Activated T-helper 1 cell treated with anti-CD3 and anti-CD28 coated beads, Interleukin-12 subunit alpha, Interleukin-12 subunit beta, Interleukin-2, Interleukin-4 antibody, amounts not matched to agents 30 ng/mL and 10 ng/mL and 1 ng/mL, durations not matched to agents 14 hours and 24 hours and 36 hours (primary cell): ENCODE measurements around the gene INTS14. TPM values are rescaled to one million over a fixed set of nuclear protein-coding genes. Genes with fewer than 3 reads are reported as not detected.
A peak's percentile ranks its signal among the peaks of the same experiment; 100 is the strongest.

Source experiments
- DNase-seq: peaks from one replicate; pipeline ENCODE4 v3.0.0; 2021; ENCODE audit warnings: low spot score
- H3K27ac Mint-ChIP-seq: one replicate; pipeline ENCODE4 v1.8.0; 2021; ENCODE audit warnings: mild to moderate bottlenecking, mixed read lengths
- H3K27me3 Mint-ChIP-seq: one replicate; pipeline ENCODE4 v1.8.0; 2022; ENCODE audit warnings: mild to moderate bottlenecking, moderate library complexity, mixed read lengths; ENCODE audit not compliant: insufficient read depth
- H3K36me3 Mint-ChIP-seq: one replicate; pipeline ENCODE4 v1.8.0; 2021; ENCODE audit warnings: low read depth, mixed read lengths
- H3K4me1 Mint-ChIP-seq: one replicate; pipeline ENCODE4 v1.8.0; 2021; ENCODE audit warnings: low read depth, mixed read lengths
- H3K4me3 Mint-ChIP-seq: one replicate; pipeline ENCODE4 v1.8.0; 2021; ENCODE audit warnings: mild to moderate bottlenecking, moderate library complexity, mixed read lengths
- H3K9me3 Mint-ChIP-seq: one replicate; pipeline ENCODE4 v1.8.0; 2021; ENCODE audit warnings: mixed read lengths
- intact Hi-C: fragments of 100-400 bp; cut with micrococcal nuclease; formaldehyde crosslinking; loops from one replicate; pipeline ENCODE4 v1.15.1; 2024
- total RNA-seq: library from RNA; stranded (reverse); gene quantifications from 2 replicates; pipeline ENCODE4 v1.2.3, GENCODE V29; 2022

Gene INTS14
- total RNA-seq, 1 donor from 2014 or later, result 47.4 TPM

DNA sequence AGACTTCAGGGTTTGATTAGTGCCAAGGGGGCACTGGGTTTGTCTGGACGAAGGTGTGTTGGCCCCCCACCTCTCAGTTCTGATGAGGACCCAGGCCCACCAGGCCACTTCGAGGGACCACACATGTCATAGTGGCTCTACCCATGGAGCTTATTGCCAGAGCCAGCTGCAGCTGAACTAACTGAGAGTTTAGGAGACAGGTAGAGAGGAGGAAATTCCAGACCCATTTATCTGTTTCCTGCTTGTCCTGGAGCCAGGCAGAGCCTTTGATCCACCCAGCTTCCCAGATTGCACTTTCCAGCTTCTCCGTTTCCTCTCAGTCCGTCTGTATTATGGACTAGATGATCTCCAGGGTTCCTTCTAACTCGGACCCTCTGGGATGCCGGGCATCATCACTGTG, 31.7 kb upstream of the INTS14 start:
- peaks cover 10% of the 10 kb centered on the region for H3K4me1 Mint-ChIP-seq
- no peak overlapping the region for H3K4me3 Mint-ChIP-seq
- H3K27me3 Mint-ChIP-seq, result no peaks in the 10 kb centered on the region
- no peaks in the 10 kb centered on the region for H3K9me3 Mint-ChIP-seq
- no peaks in the 10 kb centered on the region for H3K36me3 Mint-ChIP-seq
- DNase-seq, result no peak
- intact Hi-C loops, result no loop called here
- H3K27ac Mint-ChIP-seq, result no peak overlapping the region

DNA sequence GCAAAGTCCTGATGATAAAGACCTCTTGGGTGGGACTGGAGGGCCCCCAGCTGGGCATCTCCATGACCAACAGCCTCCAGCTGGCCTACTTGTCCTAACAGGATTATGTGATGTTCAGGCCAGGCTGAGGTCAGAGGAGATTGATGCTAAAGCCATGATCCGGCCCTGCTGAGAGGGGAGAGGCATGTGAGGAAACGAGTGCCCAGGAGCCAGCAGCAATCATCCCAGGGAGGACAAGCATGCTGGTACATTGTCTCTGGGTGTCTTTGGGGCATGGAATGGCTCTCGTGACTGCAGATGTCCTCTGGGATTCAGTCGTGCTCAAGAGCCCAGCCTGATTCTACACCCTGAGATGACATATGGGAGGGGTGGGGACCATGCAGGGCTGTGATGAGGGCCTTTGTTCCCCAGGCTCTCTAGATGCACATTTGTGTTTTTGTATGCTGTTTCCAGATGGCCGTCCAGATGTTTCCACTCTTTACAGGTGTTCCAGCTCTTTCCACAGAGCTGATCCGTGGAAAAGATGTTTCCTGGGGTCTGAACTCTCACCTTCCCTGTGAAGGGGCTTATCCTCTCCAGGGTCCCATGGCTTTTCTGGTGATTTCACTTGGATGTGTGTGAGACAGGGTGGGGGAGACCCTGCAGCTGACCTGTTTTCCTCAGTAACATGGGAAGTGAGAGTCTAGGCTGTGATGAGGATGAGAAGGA, 31.0 kb upstream of the INTS14 start:
- no peak overlapping the region for H3K27ac Mint-ChIP-seq
- no peaks in the 10 kb centered on the region for H3K27me3 Mint-ChIP-seq
- H3K9me3 Mint-ChIP-seq, result no peaks in the 10 kb centered on the region
- intact Hi-C loops, result no loop called here
- H3K4me1 Mint-ChIP-seq, result peaks cover 10% of the 10 kb centered on the region
- H3K4me3 Mint-ChIP-seq, result no peak overlapping the region
- DNase-seq, result no peak
- no peaks in the 10 kb centered on the region for H3K36me3 Mint-ChIP-seq

DNA sequence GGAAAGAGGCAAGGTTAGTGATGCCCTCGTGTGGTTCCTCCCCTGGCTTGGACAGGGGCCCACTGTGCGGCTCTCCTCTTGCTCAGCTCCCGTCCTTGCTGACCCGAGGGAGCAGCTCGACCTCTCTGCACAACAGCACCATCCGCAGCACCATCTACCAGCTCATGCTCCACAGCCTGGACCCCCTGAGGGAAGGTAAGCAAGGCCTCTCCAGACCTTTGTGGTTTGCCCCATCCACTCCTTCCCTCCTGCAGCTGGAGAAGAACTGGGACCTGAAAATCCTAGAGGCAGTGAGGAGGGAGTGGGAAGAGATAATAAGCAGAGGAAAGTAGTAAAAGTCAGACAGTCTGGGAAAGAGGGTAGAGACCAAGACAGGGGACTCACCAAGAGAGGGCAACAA, 28.6 kb upstream of the INTS14 start:
- H3K4me1 Mint-ChIP-seq, result peaks cover 10% of the 10 kb centered on the region
- DNase-seq, result no peak
- intact Hi-C loops, result loop anchor here (5.0 kb wide), 2 partner anchors 188 to 553 kb away; no protein-coding TSS in a partner anchor
- no peaks in the 10 kb centered on the region for H3K36me3 Mint-ChIP-seq
- no peak overlapping the region for H3K4me3 Mint-ChIP-seq
- H3K27ac Mint-ChIP-seq, result no peak overlapping the region
- no peaks in the 10 kb centered on the region for H3K27me3 Mint-ChIP-seq
- H3K9me3 Mint-ChIP-seq, result no peaks in the 10 kb centered on the region

DNA sequence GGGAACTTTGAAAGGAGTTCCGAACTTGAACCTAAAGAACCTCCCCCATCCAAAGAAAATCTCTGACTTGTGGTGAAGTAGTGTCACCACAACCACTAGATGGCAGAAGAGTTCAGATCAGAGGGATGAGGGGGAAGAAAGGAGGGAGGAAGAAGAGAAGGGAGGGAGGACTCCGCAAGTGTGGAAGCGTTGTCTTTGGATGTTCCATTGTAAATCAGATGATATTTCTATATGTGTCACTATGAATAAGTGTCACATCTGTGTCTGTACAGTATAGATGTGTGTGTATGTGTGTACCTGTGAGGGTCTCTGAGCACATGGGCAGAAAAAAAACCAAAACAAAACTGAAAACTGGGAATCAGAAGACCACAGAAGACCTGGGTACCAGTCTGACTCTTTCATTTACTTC, 27.8 kb upstream of the INTS14 start:
- H3K27ac Mint-ChIP-seq, result no peak overlapping the region
- H3K4me1 Mint-ChIP-seq, result peaks cover 10% of the 10 kb centered on the region
- H3K27me3 Mint-ChIP-seq, result no peaks in the 10 kb centered on the region
- no peaks in the 10 kb centered on the region for H3K9me3 Mint-ChIP-seq
- intact Hi-C loops, result loop anchor here (1.0 to 5.0 kb wide), 3 partner anchors 189 to 554 kb away; no protein-coding TSS in a partner anchor
- no peaks in the 10 kb centered on the region for H3K36me3 Mint-ChIP-seq
- peak; percentile 48 for DNase-seq
- H3K4me3 Mint-ChIP-seq, result peak overlapping the region; percentile 0

DNA sequence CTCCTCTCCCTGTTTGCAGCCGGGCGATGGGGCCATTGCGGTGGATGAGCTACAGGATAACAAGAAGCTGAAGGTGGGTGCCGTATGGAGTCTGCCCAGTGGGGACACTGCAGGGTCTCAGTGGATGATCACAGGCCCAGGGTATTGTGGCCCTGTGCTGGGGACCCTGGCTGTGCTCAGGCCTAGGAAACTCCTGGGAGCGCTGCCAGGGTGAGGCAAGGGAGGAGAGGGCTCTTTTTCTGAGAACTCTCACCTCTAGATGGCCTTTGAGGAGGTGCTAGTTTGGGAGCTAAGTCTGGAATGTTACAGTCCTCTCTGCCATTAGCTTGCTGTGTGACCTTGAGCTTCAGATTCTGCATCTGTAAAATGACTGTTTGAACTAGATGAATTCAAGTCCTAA, 27.2 kb upstream of the INTS14 start:
- H3K9me3 Mint-ChIP-seq, result no peaks in the 10 kb centered on the region
- intact Hi-C loops, result loop anchor here (1.0 to 5.0 kb wide), 3 partner anchors 189 to 554 kb away; no protein-coding TSS in a partner anchor
- no peaks in the 10 kb centered on the region for H3K36me3 Mint-ChIP-seq
- H3K27ac Mint-ChIP-seq, result no peak overlapping the region
- H3K4me3 Mint-ChIP-seq, result no peak overlapping the region
- no peak for DNase-seq
- no peaks in the 10 kb centered on the region for H3K27me3 Mint-ChIP-seq
- H3K4me1 Mint-ChIP-seq, result peaks cover 10% of the 10 kb centered on the region

DNA sequence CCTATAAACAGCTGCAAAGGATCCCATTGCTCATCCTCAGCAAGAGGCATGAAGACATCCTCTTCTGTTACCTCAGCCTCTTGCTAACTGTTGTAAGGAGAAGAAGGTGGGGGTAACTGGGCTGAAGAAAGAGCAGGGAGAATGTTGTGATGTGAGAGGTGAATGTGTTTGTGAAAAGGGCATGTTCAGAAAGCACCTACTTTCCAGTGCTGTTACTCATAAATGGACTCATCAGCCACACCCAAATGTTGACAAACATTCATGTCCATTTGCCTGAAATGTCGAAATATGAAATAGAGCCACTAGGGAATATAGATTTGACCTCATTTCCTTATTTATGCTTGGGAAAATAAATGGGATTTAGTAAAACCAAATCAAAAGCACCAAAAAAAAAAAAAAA, 23.4 kb upstream of the INTS14 start:
- H3K27me3 Mint-ChIP-seq, result no peaks in the 10 kb centered on the region
- no peaks in the 10 kb centered on the region for H3K36me3 Mint-ChIP-seq
- intact Hi-C loops, result no loop called here
- no peak for DNase-seq
- H3K27ac Mint-ChIP-seq, result no peak overlapping the region
- H3K9me3 Mint-ChIP-seq, result no peaks in the 10 kb centered on the region
- H3K4me3 Mint-ChIP-seq, result no peak overlapping the region
- peaks cover 25% of the 10 kb centered on the region for H3K4me1 Mint-ChIP-seq

DNA sequence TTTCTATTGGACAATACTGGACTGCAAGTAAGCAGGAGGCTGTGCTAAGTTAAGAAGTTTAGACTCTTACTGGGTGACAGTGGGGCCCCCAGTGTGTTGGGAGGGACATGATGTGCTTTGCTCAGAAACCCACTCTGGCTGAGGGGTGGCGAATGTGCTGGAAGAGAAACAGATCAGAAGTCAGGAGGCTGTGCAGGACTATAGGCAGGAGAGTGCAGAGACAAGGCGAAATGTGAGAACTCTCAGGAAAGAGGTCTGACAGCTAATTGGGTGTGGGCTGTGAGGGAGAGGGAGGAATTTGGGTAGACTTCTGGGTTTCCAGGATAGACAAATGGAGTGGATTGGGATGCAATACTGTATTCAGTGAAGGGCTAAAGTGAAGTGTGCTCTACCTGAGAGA, 22.8 kb upstream of the INTS14 start:
- no peak overlapping the region for H3K4me3 Mint-ChIP-seq
- no peaks in the 10 kb centered on the region for H3K9me3 Mint-ChIP-seq
- no peak for DNase-seq
- H3K27ac Mint-ChIP-seq, result no peak overlapping the region
- peaks cover 20% of the 10 kb centered on the region for H3K4me1 Mint-ChIP-seq
- no peaks in the 10 kb centered on the region for H3K36me3 Mint-ChIP-seq
- H3K27me3 Mint-ChIP-seq, result no peaks in the 10 kb centered on the region
- intact Hi-C loops, result no loop called here

DNA sequence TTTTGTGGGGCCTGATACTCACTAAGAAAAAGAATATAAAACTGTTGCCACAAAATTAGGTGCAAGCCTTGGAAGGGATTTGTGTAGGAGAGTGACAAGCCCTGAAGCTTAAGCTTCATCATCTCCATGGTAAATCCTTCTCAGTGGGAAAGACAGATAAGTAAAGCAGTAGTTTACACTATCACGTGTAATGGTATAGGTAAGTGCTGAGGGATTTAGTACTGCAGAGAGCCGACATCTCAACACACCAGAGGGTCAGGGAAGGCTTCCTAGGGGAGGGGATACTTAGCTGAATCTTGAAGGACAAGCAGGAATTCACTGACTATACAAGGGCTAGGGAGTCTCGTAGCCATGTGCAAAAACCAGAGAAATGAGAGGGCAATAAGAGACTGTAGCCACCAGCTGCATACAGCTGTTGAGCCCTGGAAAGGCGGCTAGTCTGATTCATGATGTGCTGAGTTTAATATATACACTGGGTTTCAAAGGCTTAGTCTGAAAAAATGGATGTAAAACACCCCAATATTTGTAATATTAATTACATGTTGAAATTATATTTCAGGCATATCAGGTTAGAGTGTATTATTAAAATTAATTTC, 21.9 kb upstream of the INTS14 start:
- Mint-ChIP-seq H3K9me3 (no peaks in the 10 kb centered on the region), H3K27ac (no peak overlapping the region), H3K4me3 (no peak overlapping the region), H3K4me1 (peaks cover 15% of the 10 kb centered on the region), H3K36me3 (no peaks in the 10 kb centered on the region), H3K27me3 (no peaks in the 10 kb centered on the region)
- no peak for DNase-seq
- intact Hi-C loops, result no loop called here

DNA sequence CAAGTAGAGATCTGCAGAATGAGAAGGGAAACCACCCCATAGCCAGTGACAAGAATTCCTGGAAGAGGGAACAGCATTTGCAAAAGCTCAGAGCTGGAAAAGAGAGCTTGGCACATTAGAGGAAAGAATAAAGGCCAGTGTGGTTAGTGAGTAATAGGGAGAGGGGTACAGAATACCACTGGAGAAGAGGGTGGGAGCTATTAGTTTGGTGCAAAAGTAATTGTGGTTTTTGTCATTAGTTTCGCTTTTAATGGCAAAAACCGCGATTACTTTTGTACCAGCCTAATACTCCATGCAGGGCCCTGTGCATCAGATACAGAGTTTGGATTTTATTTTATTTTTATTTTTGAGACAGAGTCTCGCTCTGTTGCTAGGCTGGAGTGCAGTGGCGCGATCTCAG, 20.6 kb upstream of the INTS14 start:
- H3K4me1 Mint-ChIP-seq, result peaks cover 15% of the 10 kb centered on the region
- no peaks in the 10 kb centered on the region for H3K36me3 Mint-ChIP-seq
- no peaks in the 10 kb centered on the region for H3K9me3 Mint-ChIP-seq
- H3K27me3 Mint-ChIP-seq, result no peaks in the 10 kb centered on the region
- H3K27ac Mint-ChIP-seq, result no peak overlapping the region
- no peak overlapping the region for H3K4me3 Mint-ChIP-seq
- DNase-seq, result no peak
- intact Hi-C loops, result no loop called here

DNA sequence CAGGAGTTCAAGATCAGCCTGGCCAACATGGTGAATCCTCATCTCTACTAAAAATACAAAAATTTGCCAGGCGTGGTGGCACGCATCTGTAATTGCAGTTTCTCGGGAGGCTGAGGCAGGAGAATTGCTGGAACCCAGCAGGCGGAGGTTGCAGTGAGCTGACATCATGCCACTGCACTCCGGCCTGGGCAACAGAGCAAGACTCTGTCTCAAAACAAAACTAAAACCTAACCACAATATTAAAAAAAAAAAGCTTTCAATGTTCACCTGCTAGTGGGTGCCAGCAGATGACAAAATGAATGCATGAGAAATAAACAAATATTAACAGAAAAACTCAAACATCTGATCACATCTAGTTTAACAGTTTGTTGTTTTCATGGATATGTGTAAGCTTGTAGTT, 19.8 kb upstream of the INTS14 start:
- Mint-ChIP-seq H3K36me3 (no peaks in the 10 kb centered on the region), H3K27ac (no peak overlapping the region), H3K4me3 (no peak overlapping the region), H3K9me3 (no peaks in the 10 kb centered on the region), H3K27me3 (no peaks in the 10 kb centered on the region), H3K4me1 (peaks cover 15% of the 10 kb centered on the region)
- DNase-seq, result no peak
- intact Hi-C loops, result no loop called here

DNA sequence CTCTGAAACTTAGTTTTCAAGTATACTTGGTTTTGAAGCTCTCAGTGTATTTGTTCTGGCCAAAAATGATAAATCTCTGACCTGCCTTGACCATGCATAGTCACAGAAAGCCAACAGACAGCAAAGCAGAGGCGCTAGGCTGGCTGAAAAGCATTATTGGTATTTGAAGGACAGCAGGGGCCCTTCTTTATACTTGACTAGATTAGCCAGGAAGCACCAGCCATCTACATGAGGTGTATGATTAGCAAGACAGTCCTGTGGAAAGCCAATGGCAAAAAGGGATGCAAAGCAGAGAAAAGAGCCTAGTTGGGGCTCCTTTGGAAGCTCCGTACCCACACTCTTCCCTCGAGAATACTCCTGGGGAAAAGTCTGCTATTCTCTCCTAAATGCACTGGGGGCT, 18.6 kb upstream of the INTS14 start:
- DNase-seq, result no peak
- no peaks in the 10 kb centered on the region for H3K9me3 Mint-ChIP-seq
- intact Hi-C loops, result no loop called here
- H3K4me3 Mint-ChIP-seq, result no peak overlapping the region
- no peaks in the 10 kb centered on the region for H3K27me3 Mint-ChIP-seq
- peaks cover under 1% of the 10 kb centered on the region for H3K36me3 Mint-ChIP-seq
- peaks cover 15% of the 10 kb centered on the region for H3K4me1 Mint-ChIP-seq
- H3K27ac Mint-ChIP-seq, result no peak overlapping the region

DNA sequence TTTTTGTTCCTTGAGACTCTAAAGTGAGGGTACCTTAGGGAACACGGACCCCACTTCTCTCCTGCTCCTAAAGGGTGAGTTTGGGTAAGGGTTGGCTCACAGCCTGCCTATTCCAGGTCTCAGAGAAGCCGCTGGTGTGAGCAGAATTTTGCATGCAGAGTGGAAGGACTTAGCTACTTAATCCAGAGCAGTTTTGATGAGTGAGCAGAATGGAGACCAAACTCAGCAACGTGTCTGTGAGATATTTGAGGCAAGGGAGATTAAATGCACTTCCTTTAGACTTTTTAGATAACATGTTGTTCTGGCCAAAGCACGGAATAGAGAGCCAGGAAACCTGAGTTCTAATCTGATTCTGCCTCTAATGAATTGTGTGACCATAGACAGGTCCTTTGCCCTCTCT, 15.9 kb upstream of the INTS14 start:
- intact Hi-C loops, result no loop called here
- H3K9me3 Mint-ChIP-seq, result no peaks in the 10 kb centered on the region
- no peak overlapping the region for H3K4me3 Mint-ChIP-seq
- H3K4me1 Mint-ChIP-seq, result peaks cover 7% of the 10 kb centered on the region
- peaks cover 5% of the 10 kb centered on the region for H3K36me3 Mint-ChIP-seq
- H3K27me3 Mint-ChIP-seq, result no peaks in the 10 kb centered on the region
- H3K27ac Mint-ChIP-seq, result no peak overlapping the region
- no peak for DNase-seq

DNA sequence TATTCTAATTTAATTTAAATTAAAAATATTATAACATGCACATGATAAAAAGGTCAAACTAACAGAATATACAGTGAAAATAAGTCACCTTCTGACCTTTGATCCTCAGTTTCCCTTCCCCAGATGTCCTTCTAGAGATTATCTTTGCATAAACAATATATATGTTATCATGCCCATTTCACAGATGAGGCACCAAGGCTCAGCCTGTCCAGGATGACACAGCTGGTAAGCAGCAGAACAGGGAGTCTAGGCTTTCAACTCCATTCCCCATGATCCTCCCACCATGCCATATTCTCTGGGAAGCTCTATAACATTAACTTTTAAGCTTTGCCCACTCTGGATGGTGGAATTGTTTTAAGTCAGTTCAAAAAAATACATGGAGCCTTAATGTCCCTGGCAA, 12.2 kb upstream of the INTS14 start:
- Mint-ChIP-seq H3K4me1 (no peaks in the 10 kb centered on the region), H3K9me3 (no peaks in the 10 kb centered on the region), H3K4me3 (no peak overlapping the region), H3K27me3 (no peaks in the 10 kb centered on the region), H3K36me3 (peaks cover 5% of the 10 kb centered on the region), H3K27ac (no peak overlapping the region)
- DNase-seq, result no peak
- intact Hi-C loops, result no loop called here
